ENCODE data around the gene DRD4. TPM values are rescaled to one million over a fixed set of nuclear protein-coding genes. Genes with fewer than 3 reads are reported as not detected.

Gene DRD4
- total RNA-seq, 4 donors from 2014 or later: 0.66 TPM; not detected in 3

- TF ChIP-seq CTCF (IDR thresholded peaks at IDR 0.05; ENCODE audit: low read depth): no peak
Measured at GRCh38 chr11:653837-654236, 16.8 kb downstream of the DRD4 start.

GRCh38 chr11:655036-655726, 18.1 kb downstream of the DRD4 start:
- no peak for TF ChIP-seq CTCF (IDR thresholded peaks at IDR 0.05; ENCODE audit: low read depth)

GRCh38 chr11:656426-656825, 19.4 kb downstream of the DRD4 start:
- no peak for TF ChIP-seq CTCF (IDR thresholded peaks at IDR 0.05; ENCODE audit: low read depth)

GRCh38 chr11:656866-657265, 19.8 kb downstream of the DRD4 start:
- no peak for TF ChIP-seq CTCF (IDR thresholded peaks at IDR 0.05; ENCODE audit: low read depth)

GRCh38 chr11:657691-658126, 20.6 kb downstream of the DRD4 start:
- TF ChIP-seq CTCF (IDR thresholded peaks at IDR 0.05; ENCODE audit: low read depth): no peak

GRCh38 chr11:659532-660085, 22.5 kb downstream of the DRD4 start:
- TF ChIP-seq CTCF (IDR thresholded peaks at IDR 0.05; ENCODE audit: low read depth): no peak

GRCh38 chr11:660281-660680, 23.2 kb downstream of the DRD4 start:
- no peak for TF ChIP-seq CTCF (IDR thresholded peaks at IDR 0.05; ENCODE audit: low read depth)
